ENCODE results near the gene CUTC. TPM values are rescaled to one million over a fixed set of nuclear protein-coding genes. Genes with fewer than 3 reads are reported as not detected.
A peak's percentile ranks its signal among the peaks of the same experiment; 100 is the strongest.

Gene CUTC
- total RNA-seq, 1 donor from 2014 or later = 10.3 TPM

DNA sequence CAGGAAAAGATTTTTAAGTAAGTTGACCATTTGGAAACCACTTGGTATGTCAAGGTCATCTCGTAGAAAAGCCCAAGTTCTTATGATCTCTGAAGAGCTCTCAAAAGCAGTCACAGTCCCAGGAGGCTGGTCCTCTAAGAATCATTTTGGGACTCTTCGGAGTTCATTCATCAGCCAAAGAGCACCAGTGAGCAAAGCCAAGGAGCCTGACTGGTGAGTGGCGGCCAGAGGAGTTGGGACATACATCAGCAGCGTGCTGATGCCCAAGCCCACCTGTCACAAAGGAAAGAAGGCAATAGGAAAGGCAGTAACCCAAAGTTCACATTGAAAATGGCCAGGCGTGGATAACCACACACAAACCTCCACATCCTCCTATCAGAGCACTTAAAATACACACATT, 17.6 kb upstream of the CUTC start:
- H3K27ac Mint-ChIP-seq (ENCODE audit: unreplicated experiment) = no peak overlapping the region
- Histone ChIP-seq H3K27me3 (ENCODE audit: insufficient read depth, low read length) (no peaks in the 10 kb centered on the region), H3K27ac (ENCODE audit: low read depth, low read length) (no peak overlapping the region), H3K9ac (ENCODE audit: low read length) (no peak overlapping the region), H3K36me3 (ENCODE audit: insufficient read depth, low read length) (peaks cover 46% of the 10 kb centered on the region), H4K20me1 (ENCODE audit: insufficient read depth, low read length) (peaks cover 16% of the 10 kb centered on the region), H2AFZ (ENCODE audit: low read depth, low read length) (no peak overlapping the region), H3K9me3 (ENCODE audit: insufficient read depth, low read depth, low read length) (no peaks in the 10 kb centered on the region), H3K79me2 (ENCODE audit: insufficient read depth, low read length) (no peaks in the 10 kb centered on the region), H3K4me1 (ENCODE audit: insufficient read depth, low read length) (no peaks in the 10 kb centered on the region), H3K4me3 (ENCODE audit: insufficient read depth, low read depth, low read length) (no peak overlapping the region), H3K4me2 (ENCODE audit: low read length) (no peak overlapping the region)
- no peak for FAIRE-seq
- no peak for TF ChIP-seq EZH2 (IDR thresholded peaks at IDR 0.05; ENCODE audit: insufficient read depth, low read length)
- no peaks in the 10 kb centered on the region for H3K9me3 Mint-ChIP-seq (ENCODE audit: unreplicated experiment)
- no peak overlapping the region for H3K4me3 Mint-ChIP-seq (ENCODE audit: unreplicated experiment)
- no peaks in the 10 kb centered on the region for H3K27me3 Mint-ChIP-seq (ENCODE audit: low read depth, unreplicated experiment)
- H3K36me3 Mint-ChIP-seq (ENCODE audit: low read depth, unreplicated experiment) = peaks cover 14% of the 10 kb centered on the region
- peaks cover 6% of the 10 kb centered on the region for H3K4me1 Mint-ChIP-seq (ENCODE audit: low read depth, unreplicated experiment)
- no peak for DNase-seq (ENCODE audit: low read depth)

DNA sequence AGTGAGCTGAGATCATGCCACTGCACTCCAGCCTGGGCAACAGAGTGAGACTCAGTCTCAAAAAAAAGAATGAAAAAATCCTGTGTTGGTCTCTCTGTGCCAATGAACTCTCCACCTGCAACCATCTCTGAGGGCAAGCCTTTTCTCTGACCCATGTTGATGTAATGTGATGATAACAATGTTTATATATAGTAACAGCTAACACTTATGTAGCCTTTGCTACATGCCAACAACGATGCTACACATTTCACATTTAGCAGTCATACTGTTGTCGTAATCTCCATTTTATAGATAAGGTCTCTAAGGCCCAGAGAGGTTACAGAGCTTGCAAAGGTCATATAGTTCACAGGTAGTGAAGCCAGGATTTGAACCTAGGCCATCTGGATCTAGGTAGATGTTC, 11.6 kb upstream of the CUTC start:
- FAIRE-seq = no peak
- Histone ChIP-seq H3K79me2 (ENCODE audit: insufficient read depth, low read length) (no peaks in the 10 kb centered on the region), H3K36me3 (ENCODE audit: insufficient read depth, low read length) (peaks cover 54% of the 10 kb centered on the region), H3K9ac (ENCODE audit: low read length) (no peak overlapping the region), H3K9me3 (ENCODE audit: insufficient read depth, low read depth, low read length) (no peaks in the 10 kb centered on the region), H3K27ac (ENCODE audit: low read depth, low read length) (no peak overlapping the region), H3K27me3 (ENCODE audit: insufficient read depth, low read length) (no peaks in the 10 kb centered on the region), H3K4me1 (ENCODE audit: insufficient read depth, low read length) (no peaks in the 10 kb centered on the region), H4K20me1 (ENCODE audit: insufficient read depth, low read length) (peaks cover 4% of the 10 kb centered on the region), H3K4me2 (ENCODE audit: low read length) (no peak overlapping the region), H2AFZ (ENCODE audit: low read depth, low read length) (no peak overlapping the region), H3K4me3 (ENCODE audit: insufficient read depth, low read depth, low read length) (no peak overlapping the region)
- Mint-ChIP-seq H3K27me3 (ENCODE audit: low read depth, unreplicated experiment) (no peaks in the 10 kb centered on the region), H3K4me1 (ENCODE audit: low read depth, unreplicated experiment) (no peaks in the 10 kb centered on the region), H3K27ac (ENCODE audit: unreplicated experiment) (no peak overlapping the region), H3K36me3 (ENCODE audit: low read depth, unreplicated experiment) (peaks cover 19% of the 10 kb centered on the region), H3K4me3 (ENCODE audit: unreplicated experiment) (no peak overlapping the region), H3K9me3 (ENCODE audit: unreplicated experiment) (no peaks in the 10 kb centered on the region)
- TF ChIP-seq EZH2 (IDR thresholded peaks at IDR 0.05; ENCODE audit: insufficient read depth, low read length) = no peak
- TF ChIP-seq, protein P1, sequence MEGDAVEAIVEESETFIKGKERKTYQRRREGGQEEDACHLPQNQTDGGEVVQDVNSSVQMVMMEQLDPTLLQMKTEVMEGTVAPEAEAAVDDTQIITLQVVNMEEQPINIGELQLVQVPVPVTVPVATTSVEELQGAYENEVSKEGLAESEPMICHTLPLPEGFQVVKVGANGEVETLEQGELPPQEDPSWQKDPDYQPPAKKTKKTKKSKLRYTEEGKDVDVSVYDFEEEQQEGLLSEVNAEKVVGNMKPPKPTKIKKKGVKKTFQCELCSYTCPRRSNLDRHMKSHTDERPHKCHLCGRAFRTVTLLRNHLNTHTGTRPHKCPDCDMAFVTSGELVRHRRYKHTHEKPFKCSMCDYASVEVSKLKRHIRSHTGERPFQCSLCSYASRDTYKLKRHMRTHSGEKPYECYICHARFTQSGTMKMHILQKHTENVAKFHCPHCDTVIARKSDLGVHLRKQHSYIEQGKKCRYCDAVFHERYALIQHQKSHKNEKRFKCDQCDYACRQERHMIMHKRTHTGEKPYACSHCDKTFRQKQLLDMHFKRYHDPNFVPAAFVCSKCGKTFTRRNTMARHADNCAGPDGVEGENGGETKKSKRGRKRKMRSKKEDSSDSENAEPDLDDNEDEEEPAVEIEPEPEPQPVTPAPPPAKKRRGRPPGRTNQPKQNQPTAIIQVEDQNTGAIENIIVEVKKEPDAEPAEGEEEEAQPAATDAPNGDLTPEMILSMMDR (IDR thresholded peaks at IDR 0.05; ENCODE audit: insufficient read depth, low read depth, low read length) = no peak
- no peak for DNase-seq (ENCODE audit: low read depth)

DNA sequence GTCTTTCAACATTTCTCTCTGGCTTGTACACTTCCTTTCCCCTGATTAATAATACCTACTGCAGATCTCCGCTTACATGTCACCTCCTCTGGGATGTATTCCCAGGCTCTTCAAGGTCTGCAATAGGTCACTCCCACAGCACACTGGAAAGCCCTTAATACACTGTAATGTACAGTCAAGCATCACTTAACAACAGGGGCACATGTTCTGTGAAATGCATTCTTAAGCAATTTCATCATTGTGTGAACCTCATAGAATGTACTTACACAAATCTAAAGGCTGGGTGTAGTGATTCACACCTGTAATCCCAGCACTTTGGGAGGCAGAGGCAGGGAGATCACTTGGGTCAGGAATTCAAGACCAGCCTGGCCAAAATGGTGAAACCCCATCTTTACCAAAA, 2.0 kb upstream of the CUTC start:
- FAIRE-seq = no peak
- H4K20me1 ChIP-seq (ENCODE audit: insufficient read depth, low read length) = peaks cover 6% of the 10 kb centered on the region
- H3K27ac ChIP-seq (ENCODE audit: low read depth, low read length) = no peak overlapping the region
- Mint-ChIP-seq H3K4me3 (ENCODE audit: unreplicated experiment) (no peak overlapping the region), H3K27ac (ENCODE audit: unreplicated experiment) (peak overlapping the region; percentile 55), H3K36me3 (ENCODE audit: low read depth, unreplicated experiment) (peaks cover 2% of the 10 kb centered on the region), H3K4me1 (ENCODE audit: low read depth, unreplicated experiment) (peaks cover 8% of the 10 kb centered on the region), H3K9me3 (ENCODE audit: unreplicated experiment) (no peaks in the 10 kb centered on the region), H3K27me3 (ENCODE audit: low read depth, unreplicated experiment) (no peaks in the 10 kb centered on the region)
- H3K9me3 ChIP-seq (ENCODE audit: insufficient read depth, low read depth, low read length) = no peaks in the 10 kb centered on the region
- H3K4me1 ChIP-seq (ENCODE audit: insufficient read depth, low read length) = no peaks in the 10 kb centered on the region
- H3K4me2 ChIP-seq (ENCODE audit: low read length) = no peak overlapping the region
- H3K4me3 ChIP-seq (ENCODE audit: insufficient read depth, low read depth, low read length) = no peak overlapping the region
- TF ChIP-seq, protein P1 (IDR thresholded peaks at IDR 0.05; ENCODE audit: insufficient read depth, low read depth, low read length) = no peak
- TF ChIP-seq EZH2 (IDR thresholded peaks at IDR 0.05; ENCODE audit: insufficient read depth, low read length) = no peak
- H3K79me2 ChIP-seq (ENCODE audit: insufficient read depth, low read length) = peaks cover 14% of the 10 kb centered on the region
- peak; percentile 51 for DNase-seq (ENCODE audit: low read depth)
- H3K27me3 ChIP-seq (ENCODE audit: insufficient read depth, low read length) = no peaks in the 10 kb centered on the region
- no peak overlapping the region for H2AFZ ChIP-seq (ENCODE audit: low read depth, low read length)
- H3K9ac ChIP-seq (ENCODE audit: low read length) = no peak overlapping the region
- H3K36me3 ChIP-seq (ENCODE audit: insufficient read depth, low read length) = peaks cover 15% of the 10 kb centered on the region

All from astrocyte (in vitro differentiated cells and primary cell).